ENCODE data around the gene C20orf173.

C20orf173 gene

DNA sequence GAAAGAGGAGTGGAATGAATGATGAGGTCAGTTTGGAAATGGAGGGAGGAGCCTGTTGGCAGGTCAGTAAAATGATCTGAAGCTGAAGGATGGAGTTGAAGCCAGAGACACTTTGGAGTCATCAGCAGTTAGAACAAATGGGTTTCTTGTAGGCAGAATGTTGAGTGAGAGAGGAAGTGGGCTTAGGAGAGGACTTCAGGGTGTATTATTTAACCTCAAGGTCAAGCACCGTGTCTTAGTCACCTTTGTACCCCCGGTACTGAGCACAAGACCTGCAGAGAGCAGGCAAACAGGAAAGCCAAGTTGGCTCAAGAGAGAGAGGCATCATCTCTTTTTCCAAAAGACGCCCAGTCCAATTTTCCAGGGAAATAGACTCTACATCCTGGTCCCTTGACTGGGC, 23.3 kb downstream of the C20orf173 start:
- no peak for DNase-seq

- no peak for DNase-seq
These were observed 24.7 kb downstream of the C20orf173 start for GRCh38 chr20:35504751-35505150.

GRCh38 chr20:35503841-35504561, 25.5 kb downstream of the C20orf173 start:
- no peak for DNase-seq

- DNase-seq = no peak
These were observed 26.2 kb downstream of the C20orf173 start for GRCh38 chr20:35503281-35503680.

GRCh38 chr20:35502352-35502751, 27.1 kb downstream of the C20orf173 start:
- no peak for DNase-seq

DNA sequence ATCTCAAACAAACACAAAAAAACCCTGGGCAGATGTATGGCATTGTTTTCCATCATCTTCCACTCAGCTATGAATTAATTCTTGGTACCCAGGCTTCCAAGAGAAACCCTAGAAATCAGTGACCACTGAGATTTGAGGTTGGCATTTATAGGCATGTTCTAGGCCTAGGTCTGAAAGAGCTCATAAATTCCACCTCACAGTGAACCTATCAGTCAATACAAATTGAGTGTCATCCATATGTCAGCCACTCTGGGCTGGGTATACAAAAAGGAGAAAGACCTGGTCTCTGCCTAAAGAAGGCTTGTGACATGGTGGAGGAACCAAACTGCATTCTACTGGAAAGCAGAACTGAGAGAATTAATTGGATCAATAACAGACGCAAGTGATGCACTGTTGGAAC, 30.2 kb downstream of the C20orf173 start:
- no peak for DNase-seq

DNA sequence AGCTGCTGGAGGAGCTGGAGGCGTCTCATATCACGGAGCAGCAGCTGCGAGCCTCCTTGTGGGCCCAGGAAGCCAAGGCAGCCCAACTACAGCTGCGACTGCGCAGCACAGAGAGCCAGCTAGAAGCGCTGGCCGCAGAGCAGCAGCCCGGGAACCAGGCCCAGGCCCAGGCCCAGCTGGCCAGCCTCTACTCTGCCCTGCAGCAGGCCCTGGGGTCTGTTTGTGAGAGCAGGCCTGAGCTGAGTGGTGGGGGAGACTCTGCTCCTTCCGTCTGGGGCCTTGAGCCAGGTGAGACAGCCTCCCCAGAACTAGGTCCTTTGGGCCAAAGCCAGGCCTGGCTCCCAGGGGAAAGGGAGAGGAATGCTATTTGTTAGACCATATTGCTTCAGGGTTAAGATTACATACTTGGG, 31.7 kb downstream of the C20orf173 start:
- DNase-seq = no peak

DNA sequence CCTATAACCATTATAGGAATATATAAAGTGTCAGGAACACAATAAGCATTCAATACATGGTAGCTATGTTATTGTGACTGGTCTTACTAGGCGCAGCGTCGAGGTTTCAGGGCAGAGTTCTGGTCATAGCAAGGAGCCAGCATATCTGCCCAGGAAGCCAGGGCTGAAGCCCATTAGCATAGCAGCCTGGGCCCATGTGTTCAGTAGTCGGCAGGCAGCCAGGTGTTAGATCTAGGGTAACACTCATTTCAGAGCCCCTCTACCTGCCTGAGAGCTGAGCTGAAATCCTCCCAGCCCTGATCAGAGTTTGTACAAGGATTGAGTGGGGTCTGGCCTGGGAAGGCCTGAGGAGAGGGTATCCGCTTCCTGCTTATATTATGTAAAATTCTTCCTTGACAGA, 32.1 kb downstream of the C20orf173 start:
- DNase-seq = no peak

- no peak for DNase-seq
These were observed 33.0 kb downstream of the C20orf173 start for GRCh38 chr20:35496481-35496880.

- no peak for DNase-seq
These were observed 37.1 kb downstream of the C20orf173 start for GRCh38 chr20:35492352-35492751.

- no peak for DNase-seq
These were observed 37.6 kb downstream of the C20orf173 start for GRCh38 chr20:35491823-35492222.

DNA sequence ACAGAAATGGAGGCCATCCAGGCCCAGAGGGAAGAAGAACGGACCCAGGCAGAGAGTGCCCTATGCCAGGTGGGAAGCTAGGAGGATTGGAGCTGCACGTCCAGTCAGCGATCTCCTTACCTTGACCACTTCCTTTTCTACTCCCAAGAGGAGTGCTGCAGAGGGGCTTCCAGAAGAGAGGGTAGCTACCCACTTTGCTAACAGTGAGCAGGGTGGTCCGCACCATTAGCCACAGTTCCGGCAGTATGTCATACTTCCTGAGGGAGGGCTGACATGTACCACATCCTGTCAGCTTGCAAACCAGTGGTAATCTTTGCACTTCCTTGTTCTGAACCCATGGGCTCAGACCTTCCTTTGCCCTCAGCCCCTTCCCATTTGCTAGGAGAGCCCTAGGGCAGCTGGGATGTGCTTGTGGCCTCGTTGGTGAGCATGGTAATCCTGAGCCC, 38.7 kb downstream of the C20orf173 start:
- peak; percentile 41 for DNase-seq

DNA sequence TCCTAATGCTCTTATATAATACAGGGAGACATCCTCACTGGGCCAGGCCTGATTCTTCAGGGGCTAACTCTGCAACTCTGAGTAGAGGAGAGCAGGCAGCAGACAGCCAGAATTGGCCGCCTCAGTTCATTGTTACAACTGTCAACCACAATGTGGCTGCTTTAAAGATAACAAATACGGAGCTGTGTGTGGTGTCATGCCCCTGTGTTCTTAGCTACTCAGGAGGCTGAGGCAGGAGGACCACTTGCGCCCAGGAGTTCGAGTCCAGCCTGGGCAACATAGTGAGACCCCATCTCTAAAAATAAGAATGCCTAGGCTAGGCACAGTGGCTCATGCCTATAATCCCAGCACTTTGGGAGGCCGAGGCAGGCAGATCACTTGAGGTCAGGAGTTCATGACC, 39.7 kb downstream of the C20orf173 start:
- DNase-seq = no peak

- DNase-seq = no peak
These were observed 42.0 kb downstream of the C20orf173 start for GRCh38 chr20:35487479-35487878.

- no peak for DNase-seq
These were observed 49.7 kb downstream of the C20orf173 start for GRCh38 chr20:35479798-35480197.

GRCh38 chr20:35478804-35479472, 50.5 kb downstream of the C20orf173 start:
- DNase-seq = no peak
